Fibroblast of upper back skin (primary cell): ENCODE data around the gene RCN2.
"Not testable (repeated sequence)": the region's sequence is repeated elsewhere in the genome, so short reads cannot be mapped to it uniquely, and the experiment has no call there.

ENCODE experiments used
- DNase-seq: peaks from one replicate; pipeline ENCODE4 v3.0.0-alpha.2; 2013

RCN2 gene

GRCh38 chr15:76935620-76936019 lies 4.1 kb downstream of the RCN2 start:
- no peak for DNase-seq

GRCh38 chr15:76936671-76937070 lies 5.1 kb downstream of the RCN2 start:
- DNase-seq: no peak

- DNase-seq: no peak
Observed at GRCh38 chr15:76938752-76939151, 7.2 kb downstream of the RCN2 start.

- no peak for DNase-seq
Observed at GRCh38 chr15:76939715-76940114, 8.2 kb downstream of the RCN2 start.

GRCh38 chr15:76941636-76942035 lies 10.1 kb downstream of the RCN2 start:
- DNase-seq: no peak

GRCh38 chr15:76942331-76942730 lies 10.8 kb downstream of the RCN2 start:
- no peak for DNase-seq

- DNase-seq: peak; percentile 47
Observed at GRCh38 chr15:76945494-76946093, 14.0 kb downstream of the RCN2 start.

- no peak for DNase-seq
Observed at GRCh38 chr15:76947454-76947853, 15.9 kb downstream of the RCN2 start.

GRCh38 chr15:76951220-76951619 lies 19.7 kb downstream of the RCN2 start:
- no peak for DNase-seq

- DNase-seq: no peak
Observed at GRCh38 chr15:76953913-76954312, 22.4 kb downstream of the RCN2 start.

GRCh38 chr15:76954744-76955143 lies 23.2 kb downstream of the RCN2 start:
- DNase-seq: no peak

GRCh38 chr15:76961268-76962011 lies 29.9 kb downstream of the RCN2 start:
- no peak for DNase-seq

- DNase-seq: no peak
Observed at GRCh38 chr15:76962337-76963013, 30.9 kb downstream of the RCN2 start.

- DNase-seq: no peak
Observed at GRCh38 chr15:76963596-76963995, 32.0 kb downstream of the RCN2 start.

GRCh38 chr15:76964157-76964556 lies 32.6 kb downstream of the RCN2 start:
- peak; percentile 15 for DNase-seq

GRCh38 chr15:76966051-76966450 lies 34.5 kb downstream of the RCN2 start:
- not testable (repeated sequence) for DNase-seq

GRCh38 chr15:76967067-76967466 lies 35.5 kb downstream of the RCN2 start:
- DNase-seq: no peak

GRCh38 chr15:76968306-76968705 lies 36.8 kb downstream of the RCN2 start:
- DNase-seq: no peak

- DNase-seq: no peak
Observed at GRCh38 chr15:76972389-76973361, 41.1 kb downstream of the RCN2 start.

- peak; percentile 30 for DNase-seq
Observed at GRCh38 chr15:76973362-76973743, 41.8 kb downstream of the RCN2 start.

- DNase-seq: no peak
Observed at GRCh38 chr15:76973906-76974305, 42.4 kb downstream of the RCN2 start.

- DNase-seq: no peak
Observed at GRCh38 chr15:76974456-76975036, 43.0 kb downstream of the RCN2 start.

GRCh38 chr15:76976141-76976540 lies 44.6 kb downstream of the RCN2 start:
- DNase-seq: no peak
